ENCODE results near the gene SHISA9.

Gene SHISA9

DNA sequence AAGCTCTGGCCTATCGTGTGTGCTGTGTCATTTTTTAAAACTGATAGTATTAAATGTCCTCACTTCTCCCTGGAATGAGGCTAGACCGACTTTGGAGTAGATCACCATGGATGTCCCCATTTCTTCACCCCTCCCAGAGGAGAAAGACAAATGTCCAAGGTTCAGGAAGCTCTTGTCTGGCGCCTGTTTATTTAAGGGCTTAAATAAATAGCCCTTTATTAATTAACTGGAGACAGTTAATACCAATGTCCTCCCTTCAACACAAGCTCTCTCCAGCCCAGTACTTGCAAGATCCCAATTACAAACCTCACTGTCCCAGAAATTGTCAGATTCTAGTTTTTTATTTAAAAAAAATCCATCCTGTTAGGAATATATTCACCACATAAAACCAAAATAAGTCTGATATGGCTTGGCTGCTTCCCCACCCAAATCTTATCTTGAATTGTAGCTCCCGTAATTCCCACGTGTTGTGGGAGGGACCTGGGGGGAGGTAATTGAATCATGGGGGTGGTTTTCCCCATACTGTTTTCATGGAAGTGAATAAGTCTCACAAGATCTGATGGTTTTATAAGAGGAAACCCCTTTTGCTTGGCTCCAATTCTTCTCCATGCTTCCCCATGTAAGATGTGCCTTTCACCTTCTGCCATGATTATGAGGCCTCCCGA, 344.4 kb downstream of the SHISA9 start:
- TF ChIP-seq, protein P1, sequence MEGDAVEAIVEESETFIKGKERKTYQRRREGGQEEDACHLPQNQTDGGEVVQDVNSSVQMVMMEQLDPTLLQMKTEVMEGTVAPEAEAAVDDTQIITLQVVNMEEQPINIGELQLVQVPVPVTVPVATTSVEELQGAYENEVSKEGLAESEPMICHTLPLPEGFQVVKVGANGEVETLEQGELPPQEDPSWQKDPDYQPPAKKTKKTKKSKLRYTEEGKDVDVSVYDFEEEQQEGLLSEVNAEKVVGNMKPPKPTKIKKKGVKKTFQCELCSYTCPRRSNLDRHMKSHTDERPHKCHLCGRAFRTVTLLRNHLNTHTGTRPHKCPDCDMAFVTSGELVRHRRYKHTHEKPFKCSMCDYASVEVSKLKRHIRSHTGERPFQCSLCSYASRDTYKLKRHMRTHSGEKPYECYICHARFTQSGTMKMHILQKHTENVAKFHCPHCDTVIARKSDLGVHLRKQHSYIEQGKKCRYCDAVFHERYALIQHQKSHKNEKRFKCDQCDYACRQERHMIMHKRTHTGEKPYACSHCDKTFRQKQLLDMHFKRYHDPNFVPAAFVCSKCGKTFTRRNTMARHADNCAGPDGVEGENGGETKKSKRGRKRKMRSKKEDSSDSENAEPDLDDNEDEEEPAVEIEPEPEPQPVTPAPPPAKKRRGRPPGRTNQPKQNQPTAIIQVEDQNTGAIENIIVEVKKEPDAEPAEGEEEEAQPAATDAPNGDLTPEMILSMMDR (conservative IDR thresholded peaks at IDR 0.05), result no peak
- H3K27ac ChIP-seq, result no peak overlapping the region

DNA sequence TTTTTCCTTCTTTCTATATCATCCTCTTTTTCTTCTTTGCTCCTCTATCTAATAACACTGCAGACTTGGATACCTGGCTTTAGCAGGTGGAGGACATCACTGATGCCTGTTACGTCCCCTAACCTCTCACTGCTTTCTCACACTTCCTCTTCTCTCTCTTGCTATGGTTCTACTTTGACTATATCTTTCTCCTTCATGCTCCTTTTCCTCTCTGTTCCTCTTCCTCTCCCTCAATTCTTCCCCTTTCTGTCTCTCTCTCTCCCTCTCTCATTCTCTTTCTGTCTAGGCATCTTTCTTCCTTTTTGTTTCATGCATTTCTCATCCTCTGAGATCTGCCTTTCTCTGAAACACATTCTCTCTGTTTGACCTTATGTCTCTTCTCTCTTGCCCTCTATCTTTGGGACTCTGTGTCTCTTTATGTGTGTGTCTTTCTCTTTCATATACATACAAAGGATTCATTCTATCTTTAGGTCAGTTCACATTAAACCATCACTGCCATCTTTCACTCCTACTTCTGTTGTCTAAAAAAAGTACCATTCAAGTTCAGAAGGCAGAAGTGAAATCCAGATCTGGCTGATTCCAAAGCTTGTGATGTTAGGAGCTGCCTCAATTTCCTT, 353.7 kb downstream of the SHISA9 start:
- no peak overlapping the region for H3K27ac ChIP-seq
- TF ChIP-seq, protein P1 (conservative IDR thresholded peaks at IDR 0.05), result no peak

DNA sequence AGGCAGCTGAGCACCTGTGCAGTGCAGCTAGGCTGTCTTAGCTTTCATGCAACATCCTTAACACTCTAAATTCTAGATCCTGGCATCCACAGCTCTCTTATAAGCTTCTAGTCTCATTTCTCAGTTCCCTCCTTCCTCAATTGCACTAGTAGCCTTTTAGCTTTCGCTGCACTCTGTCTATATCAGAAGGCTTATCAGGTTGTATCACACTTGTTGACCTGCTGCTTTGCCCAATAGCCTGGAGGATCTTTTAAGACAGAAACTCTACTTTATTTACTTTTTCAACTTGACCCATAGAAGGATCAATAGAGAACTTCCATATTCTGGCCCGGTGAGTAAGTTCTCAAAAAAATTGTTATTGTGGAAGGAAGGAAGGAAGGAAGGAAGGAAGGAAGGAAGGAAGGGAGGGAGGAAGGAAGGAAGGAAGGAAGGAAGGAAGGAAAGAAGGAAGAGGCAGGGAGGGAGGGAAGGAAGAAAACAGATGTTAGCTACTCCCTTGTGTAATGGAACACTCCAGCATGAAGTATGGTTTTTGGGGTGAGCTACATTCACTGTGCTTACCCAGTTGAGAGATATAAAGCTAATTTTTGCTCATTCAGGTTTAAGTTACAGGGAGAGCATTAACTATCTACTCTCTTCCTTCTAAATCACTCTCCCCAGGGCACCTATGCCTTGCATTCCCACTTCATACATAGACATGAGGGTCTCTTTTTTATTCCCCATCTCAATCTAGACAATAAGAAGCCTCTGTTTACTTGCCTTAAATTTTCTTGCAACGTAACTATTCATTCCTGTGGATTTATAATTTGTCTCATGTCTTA, 361.1 kb downstream of the SHISA9 start:
- H3K27ac ChIP-seq, result no peak overlapping the region
- TF ChIP-seq, protein P1 (conservative IDR thresholded peaks at IDR 0.05), result no peak

DNA sequence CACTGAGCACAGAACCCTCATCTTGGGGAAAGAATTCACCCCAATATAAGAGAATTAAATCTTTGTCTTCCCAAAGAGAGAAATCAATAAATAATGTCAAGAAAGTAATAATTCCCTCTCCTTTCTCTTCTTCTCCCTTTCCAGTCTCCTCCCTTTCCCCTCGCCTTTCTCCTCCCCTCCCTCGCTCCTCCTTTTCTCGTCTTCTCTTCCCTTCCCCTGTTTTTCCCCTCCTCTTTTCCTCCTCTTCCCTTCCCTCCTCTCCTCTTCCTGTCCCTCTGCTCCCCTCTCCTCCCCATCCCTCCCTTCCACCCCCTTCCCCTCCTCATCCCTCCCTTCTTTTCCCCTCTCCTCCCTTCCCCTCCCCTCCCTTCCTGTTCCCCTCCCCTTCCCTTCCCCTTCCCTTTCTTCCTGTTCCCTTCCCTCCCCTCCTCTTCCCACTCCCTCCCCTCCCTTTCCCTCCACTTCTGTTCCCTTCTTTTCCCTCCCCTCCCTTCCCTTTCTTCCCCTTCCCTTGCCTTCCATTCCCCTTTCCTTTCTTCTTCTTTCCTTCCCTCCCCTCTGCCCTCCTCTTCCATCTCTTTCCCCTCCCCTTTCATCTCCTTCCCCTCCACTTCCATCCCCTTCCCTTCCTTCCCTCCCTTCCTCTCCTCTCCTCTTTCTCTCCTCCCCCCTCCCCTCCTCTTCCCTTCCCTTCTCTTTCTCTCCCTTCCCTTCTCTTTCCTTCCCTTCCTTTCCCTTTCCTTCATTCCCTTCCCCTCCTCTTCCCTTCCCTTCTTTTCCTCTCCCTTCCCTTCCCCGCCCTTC, 363.6 kb downstream of the SHISA9 start:
- TF ChIP-seq, protein P1 (conservative IDR thresholded peaks at IDR 0.05), result no peak
- no peak overlapping the region for H3K27ac ChIP-seq

DNA sequence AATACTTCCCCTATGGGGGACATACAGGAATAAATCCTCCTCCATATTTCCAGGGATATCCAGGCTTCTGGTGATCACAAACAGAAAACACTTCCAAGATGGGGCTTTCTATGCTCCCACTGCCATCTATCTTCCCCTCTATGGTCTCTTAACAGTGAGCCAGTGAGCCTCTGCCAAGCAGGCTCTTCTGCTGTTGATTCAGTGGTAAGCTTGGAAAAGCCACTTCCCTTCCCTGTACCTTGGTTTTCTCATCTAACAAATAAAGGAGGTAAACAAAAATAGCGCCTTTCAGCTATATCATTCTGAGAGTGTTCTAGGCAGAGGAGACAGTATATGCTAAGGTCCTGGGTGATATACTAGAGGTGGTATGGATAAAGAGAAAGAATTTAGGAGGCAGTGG, 368.0 kb downstream of the SHISA9 start:
- no peak overlapping the region for H3K27ac ChIP-seq

DNA sequence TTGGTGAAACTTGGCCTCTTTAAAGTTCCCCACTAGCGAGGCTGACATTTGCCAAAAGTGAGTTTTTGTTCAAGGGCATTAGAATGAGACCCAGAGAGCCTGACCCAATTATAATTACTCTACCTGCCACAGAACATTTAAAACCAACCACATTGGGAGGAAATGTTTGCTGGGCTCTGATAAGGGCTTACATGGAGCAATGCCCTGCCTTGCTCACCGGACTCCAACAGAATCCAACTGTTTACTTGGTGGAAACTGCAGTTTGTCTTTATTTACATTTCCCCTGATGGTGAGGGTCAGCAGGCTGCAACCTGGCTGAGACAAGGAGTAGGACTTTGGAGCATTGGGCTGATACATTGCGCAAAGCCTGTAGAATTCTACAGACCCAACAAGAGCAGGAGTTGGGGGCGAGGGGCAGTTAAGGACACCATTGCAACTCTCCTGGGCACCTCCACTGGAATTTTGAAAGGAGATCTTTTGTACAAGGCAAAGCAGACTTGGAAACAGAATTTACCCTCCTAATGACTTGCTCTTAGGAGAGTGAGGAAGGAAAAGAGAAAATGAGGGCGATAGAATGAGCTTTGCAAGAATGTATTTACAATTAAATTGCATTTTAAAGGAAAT, 368.6 kb downstream of the SHISA9 start:
- no peak overlapping the region for H3K27ac ChIP-seq
- TF ChIP-seq, protein P1 (conservative IDR thresholded peaks at IDR 0.05), result no peak

More for the DNA sequence above, 368.0 kb downstream of the SHISA9 start:
- TF ChIP-seq, protein P1 (conservative IDR thresholded peaks at IDR 0.05), result no peak

All from VCaP (cell line).